B cell (primary cell): ENCODE data around the gene SLC19A2. TPM values are rescaled to one million over a fixed set of nuclear protein-coding genes. Genes with fewer than 3 reads are reported as not detected.

Source experiments
- ATAC-seq: fragments of 200-7000 bp; cut with Tn5 transposase; one replicate; pipeline ENCODE4 v1.10.0; 2021; ENCODE audit warnings: low read depth, mild to moderate bottlenecking, moderate number of reproducible peaks, moderate library complexity
- CTCF ChIA-PET: fragments of 350-600 bp; sonication (Branson Sonifier 250); formaldehyde crosslinking; loops from one replicate; lab custom pipeline; 2021; ENCODE audit warnings: antibody characterized with exemption, inconsistent platforms; lab: Charles Lee
- POLR2A ChIA-PET: fragments of 350-600 bp; sonication (Branson Sonifier 250); formaldehyde crosslinking; loops from one replicate; lab custom pipeline; 2021; ENCODE audit warnings: antibody characterized with exemption; lab: Charles Lee
- DNase-seq: peaks from one replicate; pipeline ENCODE4 v3.0.0; 2013
- H2AFZ ChIP-seq: 2 replicates; pipeline ENCODE4 v1.6.1; 2012; ENCODE audit warnings: mild to moderate bottlenecking, low read depth, low read length; ENCODE audit not compliant: insufficient read depth, poor library complexity, severe bottlenecking
- H3K27ac ChIP-seq, 2 donors: 1 replicate in 1 of 2; 2 replicates in 1 of 2; pipeline ENCODE4 v1.5.1; 2012 to 2013; ENCODE audit warnings: low read length in 2 of 2, mild to moderate bottlenecking in 2 of 2, moderate library complexity in 1 of 2
- H3K27me3 ChIP-seq, 4 experiments: fragments of 200-600 bp in 1 of 4; sonication (generic) in 1 of 4; replicated peaks in 1 of 4; 1 replicate in 2 of 4; 2 replicates in 2 of 4; pipeline versions ENCODE4 v1.6.1 to v1.7.0; 2013 to 2016; ENCODE audit warnings: low read length in 3 of 4, mild to moderate bottlenecking in 2 of 4, mixed read lengths in 1 of 4, moderate library complexity in 1 of 4; ENCODE audit not compliant: insufficient read depth in 4 of 4, control insufficient read depth in 3 of 4; ENCODE audit errors: control extremely low read depth in 1 of 4
- H3K36me3 ChIP-seq, 2 experiments: replicated peaks in 1 of 2; 1 replicate in 1 of 2; 2 replicates in 1 of 2; pipeline versions ENCODE4 v1.6.1 to v1.7.1; 2013; ENCODE audit warnings: low read length in 1 of 2; ENCODE audit not compliant: insufficient read depth in 2 of 2, control insufficient read depth in 1 of 2; ENCODE audit errors: control extremely low read depth in 1 of 2, extremely low read depth in 1 of 2
- H3K4me1 ChIP-seq, 2 donors: fragments of 200-600 bp in 1 of 2; sonication (generic) in 1 of 2; 1 replicate in 1 of 2; 2 replicates in 1 of 2; pipeline versions ENCODE4 v1.5.1 to v1.6.1; 2013 to 2017; ENCODE audit warnings: low read length in 2 of 2; ENCODE audit not compliant: control insufficient read depth in 2 of 2, insufficient read depth in 2 of 2
- H3K4me2 ChIP-seq: replicated peaks from 2 replicates; pipeline ENCODE3; 2012; ENCODE audit warnings: mild to moderate bottlenecking, low read depth, low read length; ENCODE audit not compliant: poor library complexity, severe bottlenecking
- H3K4me3 ChIP-seq, 5 experiments: fragments of 200-600 bp in 1 of 5; sonication (generic) in 1 of 5; 1 replicate in 3 of 5; 2 replicates in 2 of 5; pipeline versions ENCODE4 v1.5.1 to v1.7.0; 2011 to 2016; ENCODE audit warnings: low read length in 4 of 5, mild to moderate bottlenecking in 4 of 5, low read depth in 2 of 5, control low read depth in 1 of 5, moderate library complexity in 1 of 5; ENCODE audit not compliant: insufficient read depth in 1 of 5; ENCODE audit errors: control extremely low read depth in 1 of 5, extremely low read depth in 1 of 5
- H3K79me2 ChIP-seq: fragments of 200-600 bp; sonication (generic); one replicate; pipeline ENCODE4 v1.6.0; 2016; ENCODE audit warnings: low read length; ENCODE audit not compliant: control insufficient read depth, insufficient read depth
- H3K9ac ChIP-seq: fragments of 200-600 bp; sonication (generic); 2 replicates; pipeline ENCODE4 v1.6.1; 2017; ENCODE audit warnings: mild to moderate bottlenecking, low read length, moderate library complexity
- H3K9me3 ChIP-seq, 3 donors: one replicate each; pipeline versions ENCODE4 v1.6.1 to v1.7.1; 2013; ENCODE audit warnings: low read length in 2 of 3; ENCODE audit not compliant: control insufficient read depth in 2 of 3, insufficient read depth in 1 of 3; ENCODE audit errors: control extremely low read depth in 1 of 3
- H4K20me1 ChIP-seq: 2 replicates; pipeline ENCODE4 v1.6.0; 2012; ENCODE audit warnings: mild to moderate bottlenecking, low read length; ENCODE audit not compliant: insufficient read depth, control insufficient read depth, poor library complexity, severe bottlenecking
- H3K27ac Mint-ChIP-seq: one replicate; pipeline ENCODE4 v1.8.0; 2021; ENCODE audit warnings: mixed read lengths
- H3K27me3 Mint-ChIP-seq: one replicate; pipeline ENCODE4 v1.8.0; 2021; ENCODE audit warnings: mixed read lengths
- H3K4me1 Mint-ChIP-seq: one replicate; pipeline ENCODE4 v1.8.0; 2021; ENCODE audit warnings: mixed read lengths
- H3K4me3 Mint-ChIP-seq: one replicate; pipeline ENCODE4 v1.8.0; 2021; ENCODE audit warnings: mixed read lengths
- H3K9me3 Mint-ChIP-seq: one replicate; pipeline ENCODE4 v1.8.0; 2022; ENCODE audit warnings: mixed read lengths; ENCODE audit not compliant: insufficient read depth
- EZH2 ChIP-seq: IDR thresholded peaks from 2 replicates; pipeline ENCODE4 v1.6.1; 2012; ENCODE audit warnings: borderline replicate concordance, low read depth, mild to moderate bottlenecking, moderate library complexity, low read length; ENCODE audit not compliant: insufficient read depth, poor library complexity, severe bottlenecking
- WGBS: methylation state at CpG from one replicate; pipeline ENCODE4 v1.1.5; 2013; ENCODE audit warnings: missing lambda C conversion rate; ENCODE audit not compliant: insufficient coverage; 5-methylcytosine and 5-hydroxymethylcytosine counted together
- intact Hi-C: fragments of 100-400 bp; cut with micrococcal nuclease; formaldehyde crosslinking; loops from one replicate; pipeline ENCODE4 v1.10.0; 2022
- polyA plus RNA-seq: library from polyadenylated mRNA; depleted of rRNA; stranded (reverse); fragments of >200 nt; gene quantifications from 2 replicates; pipeline ENCODE4 v1.2.3, GENCODE V29; 2012
- total RNA-seq, 2 donors: library from RNA; stranded (reverse); fragments of 120-200 nt in 1 of 2; gene quantifications; 1 replicate in 1 of 2; 2 replicates in 1 of 2; pipeline versions ENCODE4 v1.2.3 to v1.2.4, GENCODE V29; 2013 to 2022
- TF ChIP-seq, protein P1 (sequence below): fragments of 200-600 bp; IDR thresholded peaks from one replicate; pipeline ENCODE4 v1.8.0; 2022; ENCODE audit warnings: antibody characterized with exemption, mild to moderate bottlenecking

The SLC19A2 gene
- total and polyA plus RNA-seq, 2 donors (not counting 1 experiment from before 2014, with no cell fraction given): 1.5 to 3.9 TPM

GRCh38 chr1:169513208-169513607 is 27.5 kb upstream of the SLC19A2 start:
- Histone ChIP-seq H3K9me3 (no peaks in the 10 kb centered on the region), H3K4me2 (no peak overlapping the region), H3K27ac (no peak overlapping the region), H3K4me3 (no peak overlapping the region), H3K36me3 (no peaks in the 10 kb centered on the region), H4K20me1 (no peaks in the 10 kb centered on the region), H2AFZ (no peak overlapping the region), H3K9ac (no peak overlapping the region), H3K27me3 (no peaks in the 10 kb centered on the region), H3K79me2 (no peaks in the 10 kb centered on the region), H3K4me1 (peaks cover 2 to 5% of the 10 kb centered on the region in 2 donors)
- peaks cover 6% of the 10 kb centered on the region for H3K4me1 Mint-ChIP-seq
- H3K27me3 Mint-ChIP-seq: no peaks in the 10 kb centered on the region
- ATAC-seq (no peak), DNase-seq (no peak)
- intact Hi-C loops: no loop called here
- H3K4me3 Mint-ChIP-seq: no peak overlapping the region
- ChIA-PET POLR2A (no interaction called here), CTCF (no interaction called here)
- TF ChIP-seq, protein P1, sequence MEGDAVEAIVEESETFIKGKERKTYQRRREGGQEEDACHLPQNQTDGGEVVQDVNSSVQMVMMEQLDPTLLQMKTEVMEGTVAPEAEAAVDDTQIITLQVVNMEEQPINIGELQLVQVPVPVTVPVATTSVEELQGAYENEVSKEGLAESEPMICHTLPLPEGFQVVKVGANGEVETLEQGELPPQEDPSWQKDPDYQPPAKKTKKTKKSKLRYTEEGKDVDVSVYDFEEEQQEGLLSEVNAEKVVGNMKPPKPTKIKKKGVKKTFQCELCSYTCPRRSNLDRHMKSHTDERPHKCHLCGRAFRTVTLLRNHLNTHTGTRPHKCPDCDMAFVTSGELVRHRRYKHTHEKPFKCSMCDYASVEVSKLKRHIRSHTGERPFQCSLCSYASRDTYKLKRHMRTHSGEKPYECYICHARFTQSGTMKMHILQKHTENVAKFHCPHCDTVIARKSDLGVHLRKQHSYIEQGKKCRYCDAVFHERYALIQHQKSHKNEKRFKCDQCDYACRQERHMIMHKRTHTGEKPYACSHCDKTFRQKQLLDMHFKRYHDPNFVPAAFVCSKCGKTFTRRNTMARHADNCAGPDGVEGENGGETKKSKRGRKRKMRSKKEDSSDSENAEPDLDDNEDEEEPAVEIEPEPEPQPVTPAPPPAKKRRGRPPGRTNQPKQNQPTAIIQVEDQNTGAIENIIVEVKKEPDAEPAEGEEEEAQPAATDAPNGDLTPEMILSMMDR: no peak
- TF ChIP-seq EZH2: no peak
- H3K9me3 Mint-ChIP-seq: no peaks in the 10 kb centered on the region
- no peak overlapping the region for H3K27ac Mint-ChIP-seq

GRCh38 chr1:169511316-169512005 is 25.7 kb upstream of the SLC19A2 start:
- Histone ChIP-seq H4K20me1 (no peaks in the 10 kb centered on the region), H3K36me3 (no peaks in the 10 kb centered on the region), H3K4me2 (no peak overlapping the region), H3K27ac (no peak overlapping the region), H2AFZ (no peak overlapping the region), H3K9ac (no peak overlapping the region), H3K79me2 (no peaks in the 10 kb centered on the region), H3K4me1 (peaks cover 3 to 5% of the 10 kb centered on the region in 2 donors), H3K4me3 (no peak overlapping the region), H3K9me3 (no peaks in the 10 kb centered on the region), H3K27me3 (no peaks in the 10 kb centered on the region)
- H3K9me3 Mint-ChIP-seq: no peaks in the 10 kb centered on the region
- ATAC-seq: no peak
- intact Hi-C loops: no loop called here
- CTCF ChIA-PET: interaction anchor here (0.6 kb wide), 1 partner anchor 35 kb away, joined by 3 read pairs; no protein-coding TSS in a partner anchor
- no peaks in the 10 kb centered on the region for H3K27me3 Mint-ChIP-seq
- POLR2A ChIA-PET: no interaction called here
- H3K4me1 Mint-ChIP-seq: peaks cover 6% of the 10 kb centered on the region
- 100% methylated on average over 1 of the region's 3 CpGs for WGBS
- no peak for DNase-seq
- no peak overlapping the region for H3K4me3 Mint-ChIP-seq
- H3K27ac Mint-ChIP-seq: no peak overlapping the region
- no peak for TF ChIP-seq EZH2
- TF ChIP-seq, protein P1: no peak
